Activated CD4-positive, alpha-beta T cell treated with anti-CD3 and anti-CD28 coated beads, Interleukin-2, amount 50 U/mL, for 1 hour (primary cell): ENCODE results near the gene MCUB.

ENCODE experiments used
- DNase-seq: peaks from one replicate; pipeline ENCODE4 v3.0.0-alpha.2; 2020

Gene MCUB

GRCh38 chr4:109733728-109734127 lies 173.7 kb downstream of the MCUB start:
- DNase-seq = no peak

DNA sequence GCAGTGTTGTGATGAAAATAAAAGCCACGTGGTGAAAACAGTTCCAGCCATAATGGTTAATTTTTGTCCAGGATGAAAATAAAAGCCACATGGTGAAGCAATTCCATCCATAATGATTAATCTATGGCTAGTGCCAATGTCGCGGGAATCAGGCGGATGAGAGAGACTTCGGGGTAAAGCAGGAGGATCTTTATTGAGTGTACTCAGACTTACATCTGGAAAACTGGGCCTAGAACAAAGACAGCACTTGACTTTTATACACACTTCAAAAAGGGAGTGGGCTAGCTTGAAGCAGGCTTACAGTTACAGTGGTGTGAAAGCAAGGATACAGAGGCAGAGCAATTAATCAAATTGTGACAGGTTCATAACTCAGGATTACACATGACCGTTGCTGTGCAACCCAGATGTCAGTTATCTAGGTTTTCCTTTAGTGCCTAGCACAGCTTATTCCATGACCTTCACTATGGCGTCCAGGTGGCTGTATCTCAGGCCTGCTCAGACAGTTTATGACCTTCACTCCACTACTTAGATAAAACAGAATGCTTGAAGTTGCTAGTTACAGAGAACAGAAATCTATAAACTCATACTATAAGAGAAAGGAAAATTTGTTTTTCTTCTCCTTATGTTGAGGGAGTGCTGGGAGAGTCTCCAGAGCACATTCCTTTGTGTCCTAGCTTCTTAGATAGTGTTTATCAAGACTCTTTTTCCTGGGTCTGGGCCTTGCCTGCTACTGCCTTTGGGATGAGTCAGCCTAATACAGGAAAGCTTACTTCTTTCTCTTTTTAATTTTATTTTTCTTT lies 175.7 kb downstream of the MCUB start:
- DNase-seq = no peak
